SJCRH30 (cell line): ENCODE measurements around the gene PTAFR. TPM values are rescaled to one million over a fixed set of nuclear protein-coding genes. Genes with fewer than 3 reads are reported as not detected.

ENCODE experiments used
- DNase-seq, 2 experiments: peaks; one replicate each; pipeline ENCODE4 v3.0.0-alpha.2; 2015 to 2020
- H3K27ac ChIP-seq: fragments of 250-450 bp; sonication (Bioruptor Pico); 2 replicates; pipeline ENCODE4 v1.5.1; 2020; ENCODE audit warnings: mild to moderate bottlenecking, moderate library complexity
- H3K27me3 ChIP-seq: fragments of 250-450 bp; sonication (Bioruptor Pico); 2 replicates; pipeline ENCODE4 v1.5.1; 2020; ENCODE audit warnings: mild to moderate bottlenecking, moderate library complexity
- H3K36me3 ChIP-seq: fragments of 250-450 bp; sonication (Bioruptor Pico); 2 replicates; pipeline ENCODE4 v1.5.1; 2020; ENCODE audit warnings: mild to moderate bottlenecking, moderate library complexity
- H3K4me1 ChIP-seq: fragments of 250-450 bp; sonication (Bioruptor Pico); 2 replicates; pipeline ENCODE4 v1.5.1; 2020; ENCODE audit warnings: mild to moderate bottlenecking, moderate library complexity
- H3K4me3 ChIP-seq: fragments of 250-450 bp; sonication (Bioruptor Pico); 2 replicates; pipeline ENCODE4 v1.5.1; 2020; ENCODE audit warnings: mild to moderate bottlenecking, moderate library complexity
- H3K9me3 ChIP-seq: fragments of 250-450 bp; sonication (Bioruptor Pico); replicated peaks from 2 replicates; pipeline ENCODE4 v1.5.1; 2020; ENCODE audit warnings: mild to moderate bottlenecking, moderate library complexity
- total RNA-seq: library from RNA; depleted of rRNA; stranded (reverse); fragments of >200 nt; shearing (Covaris generic); gene quantifications from 2 replicates; pipeline ENCODE4 v1.2.3, GENCODE V29; 2014; rRNA removed

Gene PTAFR
- total RNA-seq, 1 experiment from 2014 or later: 0.04 TPM

- no peak overlapping the region for H3K27ac ChIP-seq
- H3K4me3 ChIP-seq: 0 out of 2 replicates have a peak overlapping the region, but pooled peaks have one; percentile 2
- no peaks in the 10 kb centered on the region for H3K36me3 ChIP-seq
- H3K4me1 ChIP-seq: no peaks in the 10 kb centered on the region; the same call in 1 of the 2 replicates
- no peaks in the 10 kb centered on the region for H3K27me3 ChIP-seq
- no peaks in the 10 kb centered on the region for H3K9me3 ChIP-seq
- DNase-seq: peak; percentile 33 to 62
Measured at GRCh38 chr1:28104866-28105467, 71.5 kb downstream of the PTAFR start.

- Histone ChIP-seq H3K4me1 (peaks cover 12% of the 10 kb centered on the region), H3K27ac (no peak overlapping the region), H3K4me3 (no peak overlapping the region), H3K9me3 (no peaks in the 10 kb centered on the region), H3K36me3 (no peaks in the 10 kb centered on the region), H3K27me3 (no peaks in the 10 kb centered on the region)
- no peak for DNase-seq
Measured at GRCh38 chr1:28102189-28102588, 74.3 kb downstream of the PTAFR start.

GRCh38 chr1:28099050-28099769 is 77.3 kb downstream of the PTAFR start:
- Histone ChIP-seq H3K4me3 (no peak overlapping the region), H3K36me3 (no peaks in the 10 kb centered on the region), H3K9me3 (no peaks in the 10 kb centered on the region), H3K4me1 (peaks cover 12% of the 10 kb centered on the region), H3K27ac (no peak overlapping the region; the same call in 1 of the 2 replicates), H3K27me3 (no peaks in the 10 kb centered on the region)
- peak; percentile 52 to 59 for DNase-seq

Other genes starting within 250 kb of the PTAFR start
- gene SMPDL3B, start 241.7 kb downstream of the PTAFR start, total RNA-seq: 0.15 and 0.16 TPM in 2 replicates
- not detected in 2 replicates for gene XKR8, start 216.7 kb downstream of the PTAFR start, total RNA-seq
- 37.6 and 40.0 TPM in 2 replicates for gene EYA3, start 88.1 kb downstream of the PTAFR start, total RNA-seq
- gene DNAJC8, start 56.3 kb upstream of the PTAFR start, total RNA-seq: 115 and 127 TPM in 2 replicates
- gene ATP5IF1, start 59.4 kb upstream of the PTAFR start, total RNA-seq: 174 and 179 TPM in 2 replicates
- 5.8 and 8.2 TPM in 2 replicates for gene SESN2, start 82.8 kb upstream of the PTAFR start, total RNA-seq
- gene MED18, start 152.3 kb upstream of the PTAFR start, total RNA-seq: 16.3 and 16.7 TPM in 2 replicates
- 30.6 and 38.2 TPM in 2 replicates for gene PHACTR4, start 193.1 kb upstream of the PTAFR start, total RNA-seq